ENCODE results near the gene ZNF276.
"Not testable (repeated sequence)": the region's sequence is repeated elsewhere in the genome, so short reads cannot be mapped to it uniquely, and the experiment has no call there.

ZNF276 gene

GRCh38 chr16:89720813-89721545 lies at the start of gene ZNF276, which contains the start of gene VPS9D1:
TSS of gene ZNF276 (plus strand) at chr16:89721537. CDS start at chr16:89721641, 104 bp downstream.
TSS of gene VPS9D1 (minus strand) at chr16:89720898. CDS start at chr16:89720861, 37 bp downstream.
- Histone ChIP-seq H3K4me1 (ENCODE audit: low read depth, poor library complexity, severe bottlenecking) (peaks cover 31% of the 10 kb centered on the region), H4K20me1 (ENCODE audit: insufficient read depth) (no peaks in the 10 kb centered on the region), H3K27me3 (ENCODE audit: insufficient read depth, low read depth) (no peaks in the 10 kb centered on the region), H3K27ac (peak within 1 kb of the TSS; percentile 75), H2AFZ (ENCODE audit: low read depth) (peak within 1 kb of the TSS; percentile 22), H3K9ac (peak within 1 kb of the TSS; percentile 71), H3K4me3 (IDR thresholded peaks at IDR 0.05; ENCODE audit: insufficient read depth, low read depth, low read length) (no peak within 1 kb of the TSS), H3K4me2 (peak within 1 kb of the TSS; percentile 90), H3K79me2 (ENCODE audit: insufficient read depth, low read depth) (peaks cover 27% of the 10 kb centered on the region), H3K36me3 (ENCODE audit: insufficient read depth) (no peaks in the 10 kb centered on the region)
- no peak for TF ChIP-seq CTCF (conservative IDR thresholded peaks at IDR 0.05; ENCODE audit: low read depth, low read length)

- H3K4me3 ChIP-seq (IDR thresholded peaks at IDR 0.05; ENCODE audit: insufficient read depth, low read depth, low read length); H2AFZ ChIP-seq (ENCODE audit: low read depth); H3K79me2 ChIP-seq (ENCODE audit: insufficient read depth, low read depth); H3K27ac ChIP-seq; H4K20me1 ChIP-seq (ENCODE audit: insufficient read depth); H3K36me3 ChIP-seq (ENCODE audit: insufficient read depth); H3K27me3 ChIP-seq (ENCODE audit: insufficient read depth, low read depth); H3K4me1 ChIP-seq (ENCODE audit: low read depth, poor library complexity, severe bottlenecking); H3K9ac ChIP-seq; H3K4me2 ChIP-seq: not testable (repeated sequence)
These were observed 49.8 kb upstream of the ZNF276 start for GRCh38 chr16:89671565-89671964.

GRCh38 chr16:89672177-89672941 lies 49.0 kb upstream of the ZNF276 start:
- no peak overlapping the region for H3K4me2 ChIP-seq

GRCh38 chr16:89678258-89678657 lies 43.1 kb upstream of the ZNF276 start:
- H3K4me3 ChIP-seq (IDR thresholded peaks at IDR 0.05; ENCODE audit: insufficient read depth, low read depth, low read length): no peak overlapping the region
- no peak overlapping the region for H2AFZ ChIP-seq (ENCODE audit: low read depth)
- no peak overlapping the region for H3K4me2 ChIP-seq
- no peaks in the 10 kb centered on the region for H3K36me3 ChIP-seq (ENCODE audit: insufficient read depth)
- no peaks in the 10 kb centered on the region for H3K27me3 ChIP-seq (ENCODE audit: insufficient read depth, low read depth)
- no peaks in the 10 kb centered on the region for H4K20me1 ChIP-seq (ENCODE audit: insufficient read depth)
- no peaks in the 10 kb centered on the region for H3K79me2 ChIP-seq (ENCODE audit: insufficient read depth, low read depth)
- no peaks in the 10 kb centered on the region for H3K4me1 ChIP-seq (ENCODE audit: low read depth, poor library complexity, severe bottlenecking)
- no peak for TF ChIP-seq CTCF (conservative IDR thresholded peaks at IDR 0.05; ENCODE audit: low read depth, low read length)
- H3K9ac ChIP-seq: no peak overlapping the region
- H3K27ac ChIP-seq: no peak overlapping the region

More at GRCh38 chr16:89672177-89672941, 49.0 kb upstream of the ZNF276 start:
- no peak overlapping the region for H2AFZ ChIP-seq (ENCODE audit: low read depth)
- no peak overlapping the region for H3K9ac ChIP-seq
- no peaks in the 10 kb centered on the region for H3K79me2 ChIP-seq (ENCODE audit: insufficient read depth, low read depth)
- H3K4me1 ChIP-seq (ENCODE audit: low read depth, poor library complexity, severe bottlenecking): no peaks in the 10 kb centered on the region
- no peak overlapping the region for H3K27ac ChIP-seq
- no peaks in the 10 kb centered on the region for H3K27me3 ChIP-seq (ENCODE audit: insufficient read depth, low read depth)
- no peak overlapping the region for H3K4me3 ChIP-seq (IDR thresholded peaks at IDR 0.05; ENCODE audit: insufficient read depth, low read depth, low read length)
- TF ChIP-seq CTCF (conservative IDR thresholded peaks at IDR 0.05; ENCODE audit: low read depth, low read length): no peak
- H4K20me1 ChIP-seq (ENCODE audit: insufficient read depth): no peaks in the 10 kb centered on the region
- no peaks in the 10 kb centered on the region for H3K36me3 ChIP-seq (ENCODE audit: insufficient read depth)
